GM10248 (cell line): Measurements from ENCODE around the gene FBXW5.

Experiments used
- CTCF ChIA-PET: fragments of 300-600 bp; sonication (Branson Sonifier 250); formaldehyde crosslinking; extraction: SDS; loops from one replicate; lab custom pipeline; 2021; ENCODE audit warnings: antibody characterized with exemption; lab: Yijun Ruan, JAX
- POLR2A ChIA-PET: fragments of 350-650 bp; sonication (Branson Sonifier 250); formaldehyde crosslinking; extraction: SDS; loops from one replicate; lab custom pipeline; 2020; ENCODE audit warnings: antibody characterized with exemption; lab: Yijun Ruan, JAX
- DNase-seq: peaks from one replicate; pipeline ENCODE4 v3.0.0; 2012; ENCODE audit errors: extremely low spot score
- CTCF ChIP-seq: IDR thresholded peaks from 2 replicates; pipeline ENCODE4 v1.5.1; 2012; ENCODE audit warnings: mild to moderate bottlenecking, low read depth; ENCODE audit errors: extremely low read depth, missing control alignments, control extremely low read depth

The FBXW5 gene

DNA sequence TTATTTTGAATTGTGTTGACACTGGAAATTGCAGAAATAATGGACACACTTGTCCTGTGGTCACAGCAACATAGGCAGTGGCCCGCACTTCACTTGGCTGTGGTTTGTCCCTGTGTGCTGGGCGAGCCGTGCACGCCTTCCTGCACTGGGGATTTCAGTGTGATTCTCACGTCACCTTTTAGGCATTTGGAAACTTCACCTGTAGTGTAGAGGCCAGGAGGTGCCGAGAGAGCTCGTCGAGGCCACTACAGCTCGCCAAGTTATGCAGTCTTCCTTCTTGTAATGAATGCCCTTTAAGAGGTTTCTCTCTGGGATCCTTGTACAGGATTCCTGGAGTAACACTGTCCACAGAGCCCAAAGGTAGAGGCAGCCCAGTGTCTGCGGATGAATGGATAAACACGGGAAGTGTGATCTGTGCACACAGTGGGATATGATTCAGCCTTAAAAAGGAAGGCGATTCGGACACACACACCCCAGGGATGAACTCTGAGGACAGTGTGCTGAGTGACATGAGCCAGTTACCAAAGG is 43.5 kb downstream of the FBXW5 start:
- TF ChIP-seq CTCF: no peak
- DNase-seq: no peak
- POLR2A ChIA-PET: interaction anchor here (0.9 to 1.6 kb wide), 2 partner anchors 15 to 173 kb away, joined by 3 to 8 read pairs; partner anchors contain the start of gene TRAF2
- CTCF ChIA-PET: interaction anchor here (1.2 kb wide), 2 partner anchors 43 to 128 kb away, joined by 3 to 4 read pairs; partner anchors contain the start of gene FBXW5

DNA sequence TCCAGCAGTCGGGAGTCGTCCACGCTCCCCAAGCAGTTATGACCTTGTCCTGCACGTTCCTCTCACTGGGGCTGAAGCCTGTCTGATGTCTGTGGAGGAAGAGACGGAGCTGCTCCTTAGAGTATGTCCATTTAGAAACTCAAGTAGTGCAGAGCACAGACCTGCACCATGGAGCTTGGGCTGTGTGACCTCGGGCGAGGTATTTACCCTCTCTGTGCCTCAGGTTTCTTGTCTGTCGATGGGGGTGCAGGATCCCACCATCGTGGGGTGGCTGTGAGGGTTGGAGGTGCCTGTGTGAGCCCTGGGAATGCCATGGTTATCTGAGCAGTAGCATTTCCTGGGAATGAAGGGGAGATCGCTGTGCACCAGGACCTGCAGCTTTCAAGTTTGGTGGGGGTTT is 44.0 kb downstream of the FBXW5 start:
- CTCF ChIA-PET: interaction anchor here (1.2 kb wide), 1 partner anchor 44 kb away, joined by 4 read pairs; the partner anchor contains the start of gene FBXW5

GRCh38 chr9:136899196-136899595 is 45.3 kb downstream of the FBXW5 start:
- TF ChIP-seq CTCF: peak; percentile 28
- CTCF ChIA-PET: interaction anchor here (1.0 to 3.0 kb wide), 6 partner anchors 8 to 136 kb away, joined by 3 to 10 read pairs (median 4); partner anchors contain the start of gene AJM1
- DNase-seq: peak; percentile 54
- POLR2A ChIA-PET: no interaction called here

More for the DNA sequence above, 44.0 kb downstream of the FBXW5 start:
- DNase-seq: no peak
- no peak for TF ChIP-seq CTCF
- POLR2A ChIA-PET: no interaction called here

DNA sequence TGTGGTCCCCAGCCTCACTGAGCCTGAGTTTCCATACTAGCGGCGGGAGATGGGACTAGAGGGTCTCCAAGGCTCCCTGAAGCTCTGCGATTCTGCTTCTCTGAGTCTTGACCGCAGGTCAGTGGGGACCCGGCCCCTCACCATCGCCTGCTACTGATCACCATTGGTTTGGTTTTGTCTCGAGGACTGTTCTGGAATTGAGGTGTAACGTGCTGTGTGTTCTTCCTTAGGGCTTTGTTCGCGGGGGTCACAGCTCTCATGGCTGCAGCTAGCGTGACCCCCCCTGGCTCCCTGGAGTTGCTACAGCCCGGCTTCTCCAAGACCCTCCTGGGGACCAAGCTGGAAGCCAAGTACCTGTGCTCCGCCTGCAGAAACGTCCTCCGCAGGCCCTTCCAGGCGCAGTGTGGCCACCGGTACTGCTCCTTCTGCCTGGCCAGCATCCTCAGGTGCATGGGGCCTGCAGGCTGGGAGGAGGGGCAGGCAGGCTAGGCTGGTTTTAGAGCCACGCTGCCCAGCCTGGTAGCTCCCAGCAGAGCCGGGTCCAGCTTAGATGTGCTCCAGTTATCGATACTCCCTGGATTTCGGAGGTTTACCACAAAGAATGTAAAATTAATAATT is 45.9 kb downstream of the FBXW5 start:
- CTCF ChIA-PET: interaction anchor here (1.0 to 3.0 kb wide), 8 partner anchors 9 to 137 kb away, joined by 3 to 10 read pairs (median 4); partner anchors contain the start of gene AJM1
- no peak for TF ChIP-seq CTCF
- DNase-seq: no peak
- POLR2A ChIA-PET: interaction anchor here (1.4 kb wide), 1 partner anchor 12 kb away, joined by 3 read pairs; the partner anchor contains the start of gene TRAF2

- ChIA-PET CTCF (interaction anchor here (0.7 kb wide), 1 partner anchor 17 kb away, joined by 3 read pairs; no protein-coding TSS in a partner anchor), POLR2A (no interaction called here)
- no peak for TF ChIP-seq CTCF
- no peak for DNase-seq
Measured at GRCh38 chr9:136896027-136896426, 48.5 kb downstream of the FBXW5 start.

GRCh38 chr9:136890661-136891060 is 53.9 kb downstream of the FBXW5 start:
- CTCF ChIA-PET: interaction anchor here (1.0 to 1.7 kb wide), 3 partner anchors 11 to 346 kb away, joined by 3 to 4 read pairs (median 3); partner anchors contain the start of gene AJM1
- TF ChIP-seq CTCF: no peak
- no peak for DNase-seq
- POLR2A ChIA-PET: no interaction called here
